HFF-Myc (cell line): ENCODE data around the gene DBP.

Experiments used
- DNase-seq: peaks from one replicate; pipeline ENCODE4 v3.0.0-alpha.2; 2011; ENCODE audit warnings: low read depth; ENCODE audit errors: extremely low read depth
- H3K4me3 ChIP-seq: replicated peaks from 2 replicates; pipeline ENCODE4 v1.5.1; 2011; ENCODE audit warnings: low read depth, mild to moderate bottlenecking, control low read depth, low read length
- TF ChIP-seq, protein P1 (sequence below): IDR thresholded peaks from 2 replicates; pipeline ENCODE4 v1.5.1; 2012; ENCODE audit warnings: mild to moderate bottlenecking, low read depth, low read length, control low read depth; ENCODE audit errors: missing control alignments

The DBP gene

DNA sequence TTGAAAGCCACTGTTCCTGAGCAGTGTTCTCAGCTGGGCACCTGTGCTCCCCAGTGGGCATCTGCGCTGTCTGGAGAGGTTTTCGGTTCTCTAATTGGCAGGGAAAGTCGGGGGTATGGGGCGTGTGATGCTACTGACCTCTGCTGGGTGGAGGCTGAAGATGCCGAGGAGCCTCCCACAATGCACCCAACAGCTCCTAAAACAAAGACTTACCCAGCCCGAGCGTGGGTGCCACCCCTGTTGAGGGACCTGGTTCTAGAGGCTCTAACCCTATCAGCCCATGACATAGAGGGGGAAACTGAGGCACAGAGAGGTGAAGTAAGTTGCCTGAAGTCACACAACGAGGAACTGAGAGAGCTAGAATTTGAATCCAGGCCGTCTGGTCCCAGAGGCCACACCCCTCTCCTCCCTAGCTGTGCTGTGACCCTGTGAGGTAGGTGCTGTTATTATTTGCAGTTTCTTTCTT is 28.3 kb downstream of the DBP start:
- DNase-seq: no peak
- TF ChIP-seq, protein P1, sequence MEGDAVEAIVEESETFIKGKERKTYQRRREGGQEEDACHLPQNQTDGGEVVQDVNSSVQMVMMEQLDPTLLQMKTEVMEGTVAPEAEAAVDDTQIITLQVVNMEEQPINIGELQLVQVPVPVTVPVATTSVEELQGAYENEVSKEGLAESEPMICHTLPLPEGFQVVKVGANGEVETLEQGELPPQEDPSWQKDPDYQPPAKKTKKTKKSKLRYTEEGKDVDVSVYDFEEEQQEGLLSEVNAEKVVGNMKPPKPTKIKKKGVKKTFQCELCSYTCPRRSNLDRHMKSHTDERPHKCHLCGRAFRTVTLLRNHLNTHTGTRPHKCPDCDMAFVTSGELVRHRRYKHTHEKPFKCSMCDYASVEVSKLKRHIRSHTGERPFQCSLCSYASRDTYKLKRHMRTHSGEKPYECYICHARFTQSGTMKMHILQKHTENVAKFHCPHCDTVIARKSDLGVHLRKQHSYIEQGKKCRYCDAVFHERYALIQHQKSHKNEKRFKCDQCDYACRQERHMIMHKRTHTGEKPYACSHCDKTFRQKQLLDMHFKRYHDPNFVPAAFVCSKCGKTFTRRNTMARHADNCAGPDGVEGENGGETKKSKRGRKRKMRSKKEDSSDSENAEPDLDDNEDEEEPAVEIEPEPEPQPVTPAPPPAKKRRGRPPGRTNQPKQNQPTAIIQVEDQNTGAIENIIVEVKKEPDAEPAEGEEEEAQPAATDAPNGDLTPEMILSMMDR: peak; percentile 73
- H3K4me3 ChIP-seq: no peak overlapping the region

DNA sequence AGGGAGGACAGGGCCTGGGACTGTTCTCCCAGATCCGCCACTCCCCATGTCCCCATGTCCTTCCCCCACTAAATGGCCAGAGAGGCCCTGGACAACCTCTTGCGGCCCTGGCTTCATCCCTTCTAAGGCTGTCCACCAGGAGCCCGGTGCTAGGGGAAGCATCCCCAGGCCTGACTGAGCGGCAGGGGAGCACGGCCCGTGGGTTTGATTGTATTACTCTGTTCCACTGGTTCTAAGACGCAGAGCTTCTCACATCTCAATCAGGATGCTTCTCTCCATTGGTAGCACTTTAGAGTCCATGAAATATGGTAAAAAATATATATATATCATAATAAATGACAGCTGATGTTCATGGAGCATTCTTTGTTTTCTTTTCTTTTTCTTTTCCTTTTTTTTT is 29.8 kb downstream of the DBP start:
- TF ChIP-seq, protein P1: no peak
- no peak for DNase-seq
- no peak overlapping the region for H3K4me3 ChIP-seq

DNA sequence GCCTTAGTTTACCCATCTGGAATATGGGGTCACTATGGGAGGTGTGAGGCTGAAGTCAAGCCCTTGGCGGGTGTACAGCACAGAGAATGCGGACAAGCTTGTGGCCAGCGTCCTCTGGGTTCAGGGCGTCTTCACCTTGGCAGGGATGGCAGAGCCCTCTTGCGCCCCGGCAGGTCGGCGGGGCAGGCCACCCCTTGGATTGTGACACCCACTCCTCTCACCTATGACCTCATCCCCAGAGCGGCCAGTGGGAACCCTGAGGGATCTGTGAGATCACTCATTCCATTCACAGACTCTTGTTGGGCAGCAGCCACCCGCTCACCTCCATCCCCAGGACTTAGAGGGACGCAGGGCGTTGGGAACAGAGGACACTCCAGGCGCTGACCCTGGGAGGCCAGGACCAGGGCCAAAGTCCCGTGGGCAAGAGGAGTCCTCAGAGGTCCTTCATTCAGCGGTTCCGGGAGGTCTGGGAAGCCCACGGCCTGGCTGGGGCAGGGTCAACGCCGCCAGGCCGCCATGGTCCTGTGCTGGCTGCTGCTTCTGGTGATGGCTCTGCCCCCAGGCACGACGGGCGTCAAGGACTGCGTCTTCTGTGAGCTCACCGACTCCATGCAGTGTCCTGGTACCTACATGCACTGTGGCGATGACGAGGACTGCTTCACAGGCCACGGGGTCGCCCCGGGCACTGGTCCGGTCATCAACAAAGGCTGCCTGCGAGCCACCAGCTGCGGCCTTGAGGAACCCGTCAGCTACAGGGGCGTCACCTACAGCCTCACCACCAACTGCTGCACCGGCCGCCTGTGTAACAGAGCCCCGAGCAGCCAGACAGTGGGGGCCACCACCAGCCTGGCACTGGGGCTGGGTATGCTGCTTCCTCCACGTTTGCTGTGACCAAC is 30.5 kb downstream of the DBP start, which contains the start of gene SPACA4:
SPACA4 (plus strand) TSS at position 280 of the 896 bp plus-strand sequence; CDS start at position 517, 237 bp downstream.
- H3K4me3 ChIP-seq: no peak within 1 kb of the TSS
- TF ChIP-seq, protein P1: no peak
- no peak for DNase-seq

DNA sequence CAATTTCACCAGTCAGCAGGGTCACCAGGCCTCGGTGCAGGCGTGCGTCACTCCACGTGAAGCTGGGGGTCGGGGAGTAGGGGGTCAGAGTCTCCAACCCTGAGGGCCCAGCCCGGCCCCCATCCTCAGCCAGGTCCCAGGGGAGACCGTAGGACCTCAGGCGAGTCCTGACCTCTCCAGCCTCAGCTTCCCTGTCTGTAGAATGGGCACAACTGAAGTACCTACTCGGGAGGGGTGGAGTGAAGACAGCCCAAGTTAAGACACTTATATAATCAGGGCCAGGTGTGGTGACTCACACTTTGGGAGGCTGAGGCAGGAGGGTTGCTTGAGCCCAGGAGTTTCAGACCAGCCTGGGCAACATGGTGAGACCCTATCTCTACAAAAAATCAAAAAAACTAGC is 33.3 kb downstream of the DBP start:
- H3K4me3 ChIP-seq: no peak overlapping the region
- no peak for DNase-seq
- TF ChIP-seq, protein P1: no peak

DNA sequence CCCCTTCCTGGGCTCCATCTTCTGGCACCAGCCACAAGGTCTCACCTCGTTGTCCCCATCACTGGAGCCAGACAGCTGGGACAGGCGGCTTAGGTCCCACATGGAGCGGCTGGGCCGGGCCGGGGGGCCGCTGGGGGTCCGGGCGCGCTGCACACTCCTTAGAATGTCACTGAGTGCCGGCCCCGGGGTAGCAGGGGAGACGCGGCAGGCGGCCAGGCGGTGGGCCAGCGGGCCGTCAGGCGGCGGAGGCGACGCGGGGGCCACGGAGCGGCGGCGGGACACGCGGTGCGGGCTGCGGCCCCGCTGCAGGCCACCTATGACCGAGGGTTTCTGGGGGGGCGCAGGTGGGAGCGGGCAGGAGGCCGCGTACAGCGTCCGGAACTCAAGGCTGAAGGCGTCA is 33.7 kb downstream of the DBP start:
- TF ChIP-seq, protein P1: no peak
- DNase-seq: no peak
- no peak overlapping the region for H3K4me3 ChIP-seq

DNA sequence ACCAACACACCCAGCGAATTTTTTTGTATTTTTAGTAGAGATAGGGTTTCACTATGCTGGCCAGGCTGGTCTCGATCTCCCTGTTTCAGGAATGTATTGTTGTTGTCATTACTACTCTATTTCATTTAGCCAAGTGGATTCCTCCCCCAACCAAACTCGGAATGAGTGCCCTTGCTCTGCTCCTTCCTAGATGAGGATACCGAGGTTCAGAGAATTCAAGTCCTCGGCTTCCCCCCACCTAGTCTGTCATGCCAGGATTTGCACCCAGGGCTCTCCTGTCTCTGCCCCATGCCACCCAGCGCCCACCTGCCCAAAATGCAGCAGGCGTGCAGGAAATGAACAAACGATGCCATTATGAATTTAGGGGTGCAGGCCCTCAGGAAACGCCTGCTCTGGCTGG is 34.2 kb downstream of the DBP start:
- TF ChIP-seq, protein P1: no peak
- no peak overlapping the region for H3K4me3 ChIP-seq
- DNase-seq: no peak
